ENCODE results near the gene CNOT10. TPM values are rescaled to one million over a fixed set of nuclear protein-coding genes. Genes with fewer than 3 reads are reported as not detected.

CNOT10 gene
- polyA plus RNA-seq, 1 of the 3 experiments (the other 2 are of a cell fraction) = 23.5 TPM

- no peaks in the 10 kb centered on the region for H3K27me3 ChIP-seq (ENCODE audit: insufficient read depth)
- POLR2A ChIA-PET = interaction anchor here (0.6 kb wide), 1 partner anchor 54 kb away, joined by 3 read pairs; no protein-coding TSS in a partner anchor
Measured at GRCh38 chr3:32707026-32707370, 22.0 kb downstream of the CNOT10 start.

GRCh38 chr3:32708672-32709283 lies 23.8 kb downstream of the CNOT10 start:
- no peaks in the 10 kb centered on the region for H3F3A ChIP-seq (replicated peaks; ENCODE audit: insufficient read depth)
- ChIA-PET POLR2A (no interaction called here), CTCF (interaction anchor here (0.6 kb wide), 1 partner anchor 103 kb away, joined by 3 read pairs; no protein-coding TSS in a partner anchor)

More at GRCh38 chr3:32707026-32707370, 22.0 kb downstream of the CNOT10 start:
- no peaks in the 10 kb centered on the region for H3K9me2 ChIP-seq
- H4K20me1 ChIP-seq (ENCODE audit: insufficient read depth) = no peaks in the 10 kb centered on the region
- no peaks in the 10 kb centered on the region for H3K9me3 ChIP-seq
- no peak overlapping the region for H2AFZ ChIP-seq (ENCODE audit: low read depth)
- no peak overlapping the region for H3K4me2 ChIP-seq
- H3K9ac ChIP-seq = no peak overlapping the region
- peaks cover 18% of the 10 kb centered on the region; the same call in 1 of the 2 replicates for H3K79me2 ChIP-seq (ENCODE audit: insufficient read depth)
- TF ChIP-seq TEAD4 (IDR thresholded peaks at IDR 0.05; ENCODE audit: borderline replicate concordance, insufficient read depth) = no peak
- TF ChIP-seq, protein P1, sequence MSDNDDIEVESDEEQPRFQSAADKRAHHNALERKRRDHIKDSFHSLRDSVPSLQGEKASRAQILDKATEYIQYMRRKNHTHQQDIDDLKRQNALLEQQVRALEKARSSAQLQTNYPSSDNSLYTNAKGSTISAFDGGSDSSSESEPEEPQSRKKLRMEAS (IDR thresholded peaks at IDR 0.05; ENCODE audit: low read depth) = no peak
- TF ChIP-seq, protein P2, sequence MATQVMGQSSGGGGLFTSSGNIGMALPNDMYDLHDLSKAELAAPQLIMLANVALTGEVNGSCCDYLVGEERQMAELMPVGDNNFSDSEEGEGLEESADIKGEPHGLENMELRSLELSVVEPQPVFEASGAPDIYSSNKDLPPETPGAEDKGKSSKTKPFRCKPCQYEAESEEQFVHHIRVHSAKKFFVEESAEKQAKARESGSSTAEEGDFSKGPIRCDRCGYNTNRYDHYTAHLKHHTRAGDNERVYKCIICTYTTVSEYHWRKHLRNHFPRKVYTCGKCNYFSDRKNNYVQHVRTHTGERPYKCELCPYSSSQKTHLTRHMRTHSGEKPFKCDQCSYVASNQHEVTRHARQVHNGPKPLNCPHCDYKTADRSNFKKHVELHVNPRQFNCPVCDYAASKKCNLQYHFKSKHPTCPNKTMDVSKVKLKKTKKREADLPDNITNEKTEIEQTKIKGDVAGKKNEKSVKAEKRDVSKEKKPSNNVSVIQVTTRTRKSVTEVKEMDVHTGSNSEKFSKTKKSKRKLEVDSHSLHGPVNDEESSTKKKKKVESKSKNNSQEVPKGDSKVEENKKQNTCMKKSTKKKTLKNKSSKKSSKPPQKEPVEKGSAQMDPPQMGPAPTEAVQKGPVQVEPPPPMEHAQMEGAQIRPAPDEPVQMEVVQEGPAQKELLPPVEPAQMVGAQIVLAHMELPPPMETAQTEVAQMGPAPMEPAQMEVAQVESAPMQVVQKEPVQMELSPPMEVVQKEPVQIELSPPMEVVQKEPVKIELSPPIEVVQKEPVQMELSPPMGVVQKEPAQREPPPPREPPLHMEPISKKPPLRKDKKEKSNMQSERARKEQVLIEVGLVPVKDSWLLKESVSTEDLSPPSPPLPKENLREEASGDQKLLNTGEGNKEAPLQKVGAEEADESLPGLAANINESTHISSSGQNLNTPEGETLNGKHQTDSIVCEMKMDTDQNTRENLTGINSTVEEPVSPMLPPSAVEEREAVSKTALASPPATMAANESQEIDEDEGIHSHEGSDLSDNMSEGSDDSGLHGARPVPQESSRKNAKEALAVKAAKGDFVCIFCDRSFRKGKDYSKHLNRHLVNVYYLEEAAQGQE (IDR thresholded peaks at IDR 0.05; ENCODE audit: low read depth, low read length) = no peak
- TF ChIP-seq RCOR1 (IDR thresholded peaks at IDR 0.05; ENCODE audit: low read length) = no peak
- peaks cover 13 to 37% of the 10 kb centered on the region in 2 experiments for H3K36me3 ChIP-seq (replicated peaks in 1 of 2; ENCODE audit: control insufficient read depth in 1 of 2, insufficient read depth in 2 of 2, low read length in 1 of 2)
- H3K27ac ChIP-seq (ENCODE audit: low read depth in 2 of 2, low read length in 1 of 2) = no peak overlapping the region
- no peak for DNase-seq
- H3K4me1 ChIP-seq (ENCODE audit: control insufficient read depth in 1 of 2, insufficient read depth in 2 of 2, low read depth in 1 of 2, low read length in 1 of 2) = peaks cover 0 to 9% of the 10 kb centered on the region in 2 experiments; a peak in 3 of 4 replicates
- H3F3A ChIP-seq (replicated peaks; ENCODE audit: insufficient read depth) = no peaks in the 10 kb centered on the region
- CTCF ChIA-PET = no interaction called here
- H3K4me3 ChIP-seq (ENCODE audit: low read depth in 2 of 2, low read length in 1 of 2) = no peak overlapping the region

More at GRCh38 chr3:32708672-32709283, 23.8 kb downstream of the CNOT10 start:
- H3K79me2 ChIP-seq (ENCODE audit: insufficient read depth) = peaks cover 15% of the 10 kb centered on the region; the same call in 1 of the 2 replicates
- 99% methylated on average over 3 of the region's 3 CpGs for WGBS (ENCODE audit: low lambda C conversion rate)
- H2AFZ ChIP-seq (ENCODE audit: low read depth) = no peak overlapping the region
- no peak overlapping the region for H3K9ac ChIP-seq
- H3K4me2 ChIP-seq = no peak overlapping the region
- H3K4me3 ChIP-seq (ENCODE audit: low read depth in 2 of 2, low read length in 1 of 2) = no peak overlapping the region
- no peaks in the 10 kb centered on the region for H3K9me2 ChIP-seq
- no peaks in the 10 kb centered on the region for H3K9me3 ChIP-seq
- peaks cover 0 to 7% of the 10 kb centered on the region in 2 experiments; a peak in 3 of 4 replicates for H3K4me1 ChIP-seq (ENCODE audit: control insufficient read depth in 1 of 2, insufficient read depth in 2 of 2, low read depth in 1 of 2, low read length in 1 of 2)
- H3K27me3 ChIP-seq (ENCODE audit: insufficient read depth) = no peaks in the 10 kb centered on the region
- TF ChIP-seq TCF12 (IDR thresholded peaks at IDR 0.05) (no peak), MEF2A (IDR thresholded peaks at IDR 0.05; ENCODE audit: borderline replicate concordance, low read depth) (no peak), RFX5 (IDR thresholded peaks at IDR 0.05; ENCODE audit: low read length) (no peak), FOXJ3 (CRISPR knock-in tag; IDR thresholded peaks at IDR 0.05) (no peak), RCOR1 (IDR thresholded peaks at IDR 0.05; ENCODE audit: low read length) (no peak), FOXM1 (IDR thresholded peaks at IDR 0.05; ENCODE audit: low read depth) (no peak), ELF1 (IDR thresholded peaks at IDR 0.05) (no peak)
- TF ChIP-seq, protein P3, sequence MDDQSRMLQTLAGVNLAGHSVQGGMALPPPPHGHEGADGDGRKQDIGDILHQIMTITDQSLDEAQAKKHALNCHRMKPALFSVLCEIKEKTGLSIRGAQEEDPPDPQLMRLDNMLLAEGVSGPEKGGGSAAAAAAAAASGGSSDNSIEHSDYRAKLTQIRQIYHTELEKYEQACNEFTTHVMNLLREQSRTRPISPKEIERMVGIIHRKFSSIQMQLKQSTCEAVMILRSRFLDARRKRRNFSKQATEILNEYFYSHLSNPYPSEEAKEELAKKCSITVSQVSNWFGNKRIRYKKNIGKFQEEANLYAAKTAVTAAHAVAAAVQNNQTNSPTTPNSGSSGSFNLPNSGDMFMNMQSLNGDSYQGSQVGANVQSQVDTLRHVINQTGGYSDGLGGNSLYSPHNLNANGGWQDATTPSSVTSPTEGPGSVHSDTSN (IDR thresholded peaks at IDR 0.05) = no peak
- no peaks in the 10 kb centered on the region for H4K20me1 ChIP-seq (ENCODE audit: insufficient read depth)
- no peak for DNase-seq
- no peak overlapping the region for H3K27ac ChIP-seq (ENCODE audit: low read depth in 2 of 2, low read length in 1 of 2)
- H3K36me3 ChIP-seq (replicated peaks in 1 of 2; ENCODE audit: control insufficient read depth in 1 of 2, insufficient read depth in 2 of 2, low read length in 1 of 2) = peaks cover 19 to 37% of the 10 kb centered on the region in 2 experiments
